Naive B cell (primary cell): ENCODE measurements around the gene FBXL22. TPM values are rescaled to one million over a fixed set of nuclear protein-coding genes. Genes with fewer than 3 reads are reported as not detected.

Experiments
- ATAC-seq, 2 donors: fragments of 150-1000 bp; cut with Tn5 transposase; 2 replicates each; pipeline ENCODE4 v1.10.0; 2021; ENCODE audit warnings: low read depth in 2 of 2, mild to moderate bottlenecking in 2 of 2, moderate library complexity in 2 of 2
- DNase-seq: peaks from one replicate; pipeline ENCODE4 v3.0.0; 2022
- H3K27ac Mint-ChIP-seq, 6 donors: one replicate each; pipeline ENCODE4 v1.8.0; 2020 to 2022; ENCODE audit warnings: mild to moderate bottlenecking in 6 of 6, mixed read lengths in 6 of 6, moderate library complexity in 5 of 6, inconsistent platforms in 2 of 6
- H3K27me3 Mint-ChIP-seq, 3 donors: one replicate each; pipeline ENCODE4 v1.8.0; 2021 to 2022; ENCODE audit warnings: mixed read lengths in 3 of 3, mild to moderate bottlenecking in 1 of 3
- H3K36me3 Mint-ChIP-seq, 2 donors: one replicate each; pipeline ENCODE4 v1.8.0; 2020 to 2022; ENCODE audit warnings: mixed read lengths in 2 of 2, inconsistent platforms in 1 of 2, mild to moderate bottlenecking in 1 of 2
- H3K4me1 Mint-ChIP-seq, 3 donors: one replicate each; pipeline ENCODE4 v1.8.0; 2020 to 2022; ENCODE audit warnings: mixed read lengths in 3 of 3, inconsistent platforms in 1 of 3, mild to moderate bottlenecking in 1 of 3, moderate library complexity in 1 of 3
- H3K4me3 Mint-ChIP-seq, 8 donors: one replicate each; pipeline ENCODE4 v1.8.0; 2020 to 2022; ENCODE audit warnings: mild to moderate bottlenecking in 8 of 8, mixed read lengths in 8 of 8, moderate library complexity in 8 of 8, inconsistent platforms in 2 of 8
- H3K9me3 Mint-ChIP-seq, 7 donors: one replicate each; pipeline ENCODE4 v1.8.0; 2020 to 2022; ENCODE audit warnings: mixed read lengths in 7 of 7, mild to moderate bottlenecking in 5 of 7, inconsistent platforms in 2 of 7, moderate library complexity in 1 of 7
- polyA plus RNA-seq, 6 donors: library from polyadenylated mRNA; unstranded; fragments of 300-500 nt; fragmentation: Illumina TruSeq; gene quantifications; one replicate each; pipeline ENCODE4 v1.2.3, GENCODE V29; 2021; ENCODE audit warnings: low read depth in 6 of 6

FBXL22 gene
- polyA plus RNA-seq, 6 donors from 2014 or later: 0.37 to 0.91 (median 0.48) TPM; not detected in 1

DNA sequence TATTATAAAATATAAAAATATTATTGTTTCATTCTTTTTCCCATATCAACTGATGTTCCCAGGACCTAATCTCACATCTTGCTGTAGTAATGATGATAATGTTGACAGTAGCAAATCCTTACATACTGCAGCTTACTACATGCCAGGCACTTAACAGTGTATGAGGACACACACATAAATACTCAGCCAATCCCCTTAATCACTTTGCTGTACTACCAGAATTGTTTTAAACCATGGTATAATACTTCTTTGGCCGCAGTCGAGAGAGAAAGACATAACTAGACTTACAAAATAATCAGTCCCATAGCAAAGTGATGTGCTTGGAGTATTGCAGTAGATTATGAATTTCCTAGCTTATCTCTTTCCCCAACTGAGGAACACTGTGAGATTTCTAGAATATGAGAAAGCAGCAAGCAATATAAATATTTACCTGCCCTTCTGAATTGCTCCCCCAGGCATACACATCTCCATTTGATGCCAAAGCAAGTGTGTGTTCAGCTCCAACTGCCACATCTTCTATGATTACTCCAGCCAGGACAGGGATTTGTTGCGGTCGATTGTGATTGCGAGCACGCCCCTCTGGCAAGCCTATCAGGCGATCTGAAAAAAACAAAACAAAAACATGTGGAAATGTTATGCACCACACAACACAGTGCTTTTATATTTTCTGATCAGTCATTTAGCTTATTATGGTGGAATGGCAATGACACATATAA lies 33.0 kb downstream of the FBXL22 start:
- peak overlapping the region in 2 of 6 donors; percentile 5 to 29 for H3K27ac Mint-ChIP-seq
- no peak for ATAC-seq
- peaks cover 28 to 49% of the 10 kb centered on the region in 2 donors for H3K36me3 Mint-ChIP-seq

DNA sequence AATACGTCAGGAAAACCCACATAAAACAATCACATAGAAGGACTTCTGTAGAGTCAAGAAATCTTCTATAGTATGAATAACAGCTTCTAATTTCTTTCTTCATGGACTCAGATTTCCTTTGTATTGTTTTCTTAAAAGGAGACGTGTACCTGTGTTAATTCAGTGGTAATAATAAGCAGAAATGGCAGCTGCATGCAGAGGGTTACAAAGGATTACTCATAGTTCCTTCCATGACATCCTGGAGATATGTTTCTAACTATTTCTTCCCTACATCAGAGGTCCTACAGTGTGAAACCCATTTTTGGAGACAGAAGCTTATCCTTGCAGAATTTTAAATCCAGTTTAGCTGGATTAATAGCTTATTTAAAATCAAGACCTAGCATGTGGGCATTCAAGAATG lies 36.1 kb downstream of the FBXL22 start:
- peaks cover 5 to 6% (median 6%) of the 10 kb centered on the region in 3 donors for H3K4me1 Mint-ChIP-seq
- ATAC-seq: no peak

More for the DNA sequence above, 33.0 kb downstream of the FBXL22 start:
- Mint-ChIP-seq H3K27me3 (no peaks in the 10 kb centered on the region), H3K4me1 (peaks cover 6 to 12% (median 6%) of the 10 kb centered on the region in 3 donors), H3K4me3 (no peak overlapping the region), H3K9me3 (peaks cover 0 to 1% (median 0%) of the 10 kb centered on the region in 7 donors)
- DNase-seq: no peak

DNA sequence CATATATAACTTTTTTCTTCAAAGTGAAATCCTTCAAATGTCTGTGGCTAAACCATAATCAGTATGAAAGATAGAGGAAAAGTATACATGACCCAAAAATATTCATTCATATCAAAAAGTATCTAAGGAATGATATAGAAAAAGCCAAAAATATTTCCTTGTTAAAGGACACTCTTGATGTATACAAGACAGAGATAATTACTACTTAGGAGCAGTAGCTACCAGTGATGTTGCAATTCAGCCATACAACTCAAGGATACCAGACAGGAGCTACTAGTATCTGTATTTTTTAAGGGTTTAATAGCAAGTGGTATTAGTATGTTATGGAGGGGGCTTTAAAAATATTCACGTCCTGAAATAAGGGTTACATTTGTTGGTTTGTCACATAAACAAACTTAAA lies 37.0 kb downstream of the FBXL22 start:
- peaks cover 0 to 1% (median 0%) of the 10 kb centered on the region in 7 donors for H3K9me3 Mint-ChIP-seq
- ATAC-seq: no peak
- peak overlapping the region in 1 of 6 donors; percentile 39 for H3K27ac Mint-ChIP-seq

More for the DNA sequence above, 36.1 kb downstream of the FBXL22 start:
- Mint-ChIP-seq H3K27ac (no peak overlapping the region), H3K9me3 (peaks cover 0 to 1% (median 0%) of the 10 kb centered on the region in 7 donors), H3K27me3 (no peaks in the 10 kb centered on the region), H3K36me3 (peaks cover 34 to 50% of the 10 kb centered on the region in 2 donors), H3K4me3 (no peak overlapping the region)
- DNase-seq: no peak

DNA sequence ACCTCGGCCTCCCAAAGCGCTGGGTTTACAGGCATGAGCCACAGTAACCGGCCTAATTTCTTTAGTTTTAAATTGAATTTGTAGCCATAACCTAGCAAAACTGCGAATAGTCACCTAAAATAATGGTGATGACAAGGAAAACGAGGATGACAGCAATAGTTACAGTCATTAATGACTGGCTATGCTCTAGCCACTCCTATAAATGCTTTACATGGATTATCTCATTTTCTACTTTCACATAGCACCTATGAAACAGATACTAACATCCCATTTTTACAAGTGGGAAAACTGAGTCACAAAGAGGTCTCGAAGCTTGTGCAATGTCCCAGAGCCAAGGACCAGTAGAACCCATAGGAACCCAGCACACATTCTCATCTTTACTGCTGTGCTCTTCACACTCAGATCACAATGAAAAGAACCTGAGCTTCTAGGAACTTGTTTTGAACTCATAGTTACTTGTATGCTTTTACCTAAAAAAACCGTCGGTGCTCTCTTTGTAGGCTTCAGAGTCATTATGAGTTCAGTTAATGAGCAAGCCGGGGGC lies 39.4 kb downstream of the FBXL22 start:
- Mint-ChIP-seq H3K9me3 (peaks cover 0 to 1% (median 0%) of the 10 kb centered on the region in 7 donors), H3K4me1 (peaks cover 5 to 6% (median 6%) of the 10 kb centered on the region in 3 donors), H3K27me3 (no peaks in the 10 kb centered on the region), H3K27ac (no peak overlapping the region), H3K4me3 (no peak overlapping the region), H3K36me3 (peaks cover 25 to 30% of the 10 kb centered on the region in 2 donors)
- no peak for ATAC-seq
- no peak for DNase-seq

More for the DNA sequence above, 37.0 kb downstream of the FBXL22 start:
- no peak overlapping the region for H3K4me3 Mint-ChIP-seq
- H3K4me1 Mint-ChIP-seq: peaks cover 5 to 6% (median 6%) of the 10 kb centered on the region in 3 donors
- H3K36me3 Mint-ChIP-seq: peaks cover 32 to 41% of the 10 kb centered on the region in 2 donors
- DNase-seq: no peak
- H3K27me3 Mint-ChIP-seq: no peaks in the 10 kb centered on the region

DNA sequence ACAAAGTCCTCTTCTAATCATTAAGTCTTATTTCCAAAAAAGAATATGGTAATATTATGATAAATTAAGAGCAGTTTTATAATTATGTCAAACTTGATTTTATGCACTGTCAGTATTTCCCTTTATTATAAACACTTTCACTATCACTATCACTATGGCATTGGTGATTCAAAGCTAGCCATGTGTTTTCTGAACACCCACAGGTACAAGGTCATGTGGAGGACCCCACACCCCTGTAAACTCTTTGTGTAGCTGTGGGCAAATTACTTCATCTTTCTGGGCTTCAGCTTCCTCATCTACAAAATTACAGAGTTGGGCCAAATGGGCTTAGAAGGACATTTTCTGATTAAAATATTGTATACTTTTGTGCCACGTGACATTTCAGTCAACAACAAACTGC lies 41.7 kb downstream of the FBXL22 start:
- DNase-seq (no peak), ATAC-seq (no peak)
- peak overlapping the region in 2 of 6 donors; percentile 16 to 76 for H3K27ac Mint-ChIP-seq
- no peaks in the 10 kb centered on the region for H3K27me3 Mint-ChIP-seq
- no peak overlapping the region for H3K4me3 Mint-ChIP-seq
- peaks cover 16 to 17% of the 10 kb centered on the region in 2 donors for H3K36me3 Mint-ChIP-seq
- peaks cover 0 to 1% (median 0%) of the 10 kb centered on the region in 3 donors for H3K4me1 Mint-ChIP-seq
- no peaks in the 10 kb centered on the region for H3K9me3 Mint-ChIP-seq

DNA sequence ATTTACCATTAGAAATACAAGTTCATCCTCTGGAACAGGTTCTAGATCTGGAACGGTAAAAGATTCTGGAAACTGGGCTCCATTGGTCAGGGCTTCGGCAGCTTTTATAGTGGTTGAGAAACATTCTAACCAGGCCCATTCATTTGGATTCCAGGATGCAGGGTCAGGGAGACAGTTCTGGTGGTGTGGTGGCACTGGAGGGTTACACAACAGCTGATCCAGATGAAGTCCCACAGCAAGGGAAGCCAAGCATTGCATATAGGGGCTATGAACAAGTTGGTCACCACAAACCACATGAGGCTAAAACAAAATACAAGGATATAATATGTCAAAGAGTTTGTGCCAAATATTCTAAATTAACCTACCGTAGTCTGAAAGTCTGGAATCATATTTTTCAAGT lies 43.0 kb downstream of the FBXL22 start:
- no peaks in the 10 kb centered on the region for H3K9me3 Mint-ChIP-seq
- H3K4me1 Mint-ChIP-seq: peaks cover 0 to 1% (median 0%) of the 10 kb centered on the region in 3 donors
- no peak for ATAC-seq
- H3K27me3 Mint-ChIP-seq: no peaks in the 10 kb centered on the region
- DNase-seq: no peak
- no peak overlapping the region for H3K27ac Mint-ChIP-seq
- peaks cover 14 to 17% of the 10 kb centered on the region in 2 donors for H3K36me3 Mint-ChIP-seq
- H3K4me3 Mint-ChIP-seq: no peak overlapping the region

Other genes with a start within 250 kb of the FBXL22 start
- gene CA12, start 215.5 kb upstream of the FBXL22 start, polyA plus RNA-seq: not detected
- 10 to 100 TPM; 53.6 to 88.0 (median 58.7) TPM for gene USP3, start 92.8 kb upstream of the FBXL22 start, polyA plus RNA-seq
- gene HERC1, start 236.6 kb downstream of the FBXL22 start, polyA plus RNA-seq: 10 to 100 TPM; 15.8 to 40.7 (median 31.7) TPM